ENCODE data around the gene BAK1.

DNA sequence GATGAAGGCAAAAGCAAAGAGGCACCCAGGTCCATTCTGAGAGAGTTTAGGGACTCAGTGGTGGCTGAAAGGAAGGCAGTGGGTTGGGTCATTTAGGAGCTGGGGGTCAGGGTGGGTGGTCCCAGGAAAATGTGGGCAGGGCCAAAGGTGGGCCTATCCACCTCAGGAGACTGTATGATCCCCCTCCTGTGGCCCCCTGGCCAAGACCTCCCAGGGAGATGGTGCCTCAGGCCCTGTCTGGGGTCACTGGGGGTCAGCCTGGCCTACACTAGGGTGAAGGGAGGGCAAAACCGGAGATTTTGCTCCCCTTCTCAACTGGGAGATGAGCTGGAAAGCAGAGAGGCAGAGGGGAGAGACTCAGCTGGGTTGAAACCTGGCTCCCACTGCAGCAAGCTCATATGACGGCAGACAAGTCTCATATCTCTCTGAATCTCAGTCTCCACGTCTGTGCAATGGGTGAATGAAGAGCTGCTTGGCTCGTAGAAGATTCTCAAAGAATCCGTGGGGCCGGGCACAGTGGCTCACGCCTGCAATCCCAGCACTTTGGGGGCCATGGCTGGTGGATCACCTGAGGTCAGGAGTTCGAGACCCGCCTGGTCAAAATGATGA, 11.5 kb upstream of the BAK1 start:
- TF ChIP-seq, protein P1, sequence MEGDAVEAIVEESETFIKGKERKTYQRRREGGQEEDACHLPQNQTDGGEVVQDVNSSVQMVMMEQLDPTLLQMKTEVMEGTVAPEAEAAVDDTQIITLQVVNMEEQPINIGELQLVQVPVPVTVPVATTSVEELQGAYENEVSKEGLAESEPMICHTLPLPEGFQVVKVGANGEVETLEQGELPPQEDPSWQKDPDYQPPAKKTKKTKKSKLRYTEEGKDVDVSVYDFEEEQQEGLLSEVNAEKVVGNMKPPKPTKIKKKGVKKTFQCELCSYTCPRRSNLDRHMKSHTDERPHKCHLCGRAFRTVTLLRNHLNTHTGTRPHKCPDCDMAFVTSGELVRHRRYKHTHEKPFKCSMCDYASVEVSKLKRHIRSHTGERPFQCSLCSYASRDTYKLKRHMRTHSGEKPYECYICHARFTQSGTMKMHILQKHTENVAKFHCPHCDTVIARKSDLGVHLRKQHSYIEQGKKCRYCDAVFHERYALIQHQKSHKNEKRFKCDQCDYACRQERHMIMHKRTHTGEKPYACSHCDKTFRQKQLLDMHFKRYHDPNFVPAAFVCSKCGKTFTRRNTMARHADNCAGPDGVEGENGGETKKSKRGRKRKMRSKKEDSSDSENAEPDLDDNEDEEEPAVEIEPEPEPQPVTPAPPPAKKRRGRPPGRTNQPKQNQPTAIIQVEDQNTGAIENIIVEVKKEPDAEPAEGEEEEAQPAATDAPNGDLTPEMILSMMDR (IDR thresholded peaks at IDR 0.05; ENCODE audit: poor library complexity) = no peak
- no peak for TF ChIP-seq EZH2phosphoT487 (IDR thresholded peaks at IDR 0.05; ENCODE audit: low read depth, severe bottlenecking, unreplicated experiment)

Data from hepatocyte (in vitro differentiated cells).